GM13976 (cell line): Measurements from ENCODE around the gene CPNE5.

Experiments
- DNase-seq: peaks from one replicate; pipeline ENCODE4 v3.0.0; 2012; ENCODE audit warnings: low spot score
- CTCF ChIP-seq: IDR thresholded peaks from 2 replicates; pipeline ENCODE4 v1.5.1; 2012; ENCODE audit warnings: borderline replicate concordance, mild to moderate bottlenecking; ENCODE audit not compliant: insufficient read depth; ENCODE audit errors: extremely low read depth, missing control alignments, control extremely low read depth
- in situ Hi-C: fragments of 300-500 bp; cut with MboI; formaldehyde crosslinking; loops from one replicate; pipeline ENCODE4 v1.12.0; 2022; ENCODE audit warnings: low sequenced_read_pairs, mixed read lengths, inconsistent platforms; ENCODE audit not compliant: unreplicated experiment

Gene CPNE5

GRCh38 chr6:36702656-36703055 is 136.6 kb downstream of the CPNE5 start:
- no peak for TF ChIP-seq CTCF
- in situ Hi-C loops: no loop called here
- DNase-seq: no peak

GRCh38 chr6:36701401-36701991 is 137.7 kb downstream of the CPNE5 start:
- no peak for DNase-seq
- in situ Hi-C loops: no loop called here
- no peak for TF ChIP-seq CTCF

GRCh38 chr6:36700831-36701230 is 138.4 kb downstream of the CPNE5 start:
- TF ChIP-seq CTCF: no peak
- in situ Hi-C loops: no loop called here
- DNase-seq: no peak

- in situ Hi-C loops: no loop called here
- DNase-seq: no peak
- no peak for TF ChIP-seq CTCF
These were observed 139.0 kb downstream of the CPNE5 start for GRCh38 chr6:36700071-36700812.

GRCh38 chr6:36699348-36699747 is 139.9 kb downstream of the CPNE5 start:
- DNase-seq: no peak
- in situ Hi-C loops: no loop called here
- no peak for TF ChIP-seq CTCF

GRCh38 chr6:36698871-36699271 is 140.4 kb downstream of the CPNE5 start:
- DNase-seq: no peak
- in situ Hi-C loops: no loop called here
- TF ChIP-seq CTCF: no peak
